Activated CD8-positive, alpha-beta memory T cell treated with anti-CD3 and anti-CD28 coated beads, Interleukin-2, amount 50 U/mL, for 24 hours (primary cell): ENCODE results near the gene ASIC5.

Experiments
- DNase-seq: peaks from one replicate; pipeline ENCODE4 v3.0.0-alpha.2; 2020; ENCODE audit errors: extremely low read depth

Gene ASIC5

DNA sequence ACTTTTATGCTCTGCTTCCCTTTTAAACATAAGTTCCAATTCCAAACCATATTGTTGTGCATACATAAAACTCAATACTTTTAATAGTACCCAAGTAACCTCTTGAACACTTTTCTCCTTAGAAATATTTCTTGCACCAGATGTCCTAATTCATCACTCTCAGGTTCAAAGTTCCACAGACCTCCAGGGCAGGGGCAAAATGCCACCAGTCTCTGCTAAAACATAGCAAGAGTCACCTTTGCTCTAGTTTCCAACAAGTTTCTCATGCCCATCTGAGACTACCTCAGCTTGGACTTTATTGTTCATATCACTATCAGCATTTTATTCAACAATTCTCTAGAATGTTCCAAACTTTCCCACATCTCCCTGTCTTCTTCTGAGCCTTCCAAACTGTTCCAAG is 13.7 kb upstream of the ASIC5 start:
- no peak for DNase-seq

DNA sequence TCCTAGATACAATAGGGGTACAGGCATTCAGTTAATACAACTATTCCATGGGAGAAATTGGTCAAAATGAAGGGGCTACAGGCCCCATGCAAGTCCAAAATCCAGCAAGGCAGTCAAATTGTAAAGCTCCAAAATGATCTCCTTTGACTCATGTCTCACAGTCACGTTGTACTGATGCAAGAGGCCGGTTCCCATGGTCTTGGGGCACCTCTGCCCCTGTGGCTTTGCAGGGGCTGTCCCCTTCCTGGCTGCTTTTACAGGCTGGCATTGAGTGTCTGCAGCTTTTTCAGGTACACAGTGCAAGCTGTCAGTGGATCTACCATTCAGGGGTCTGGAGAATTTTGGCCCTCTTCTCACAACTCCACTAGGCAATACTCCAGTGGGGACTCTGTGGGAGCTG is 12.5 kb upstream of the ASIC5 start:
- no peak for DNase-seq

GRCh38 chr4:155877971-155878370 is 11.9 kb upstream of the ASIC5 start:
- no peak for DNase-seq

- DNase-seq: no peak
These were observed 9.8 kb upstream of the ASIC5 start for GRCh38 chr4:155875878-155876277.

GRCh38 chr4:155855897-155856296 is 10.2 kb downstream of the ASIC5 start:
- DNase-seq: no peak

- no peak for DNase-seq
These were observed 11.4 kb downstream of the ASIC5 start for GRCh38 chr4:155854582-155855226.

DNA sequence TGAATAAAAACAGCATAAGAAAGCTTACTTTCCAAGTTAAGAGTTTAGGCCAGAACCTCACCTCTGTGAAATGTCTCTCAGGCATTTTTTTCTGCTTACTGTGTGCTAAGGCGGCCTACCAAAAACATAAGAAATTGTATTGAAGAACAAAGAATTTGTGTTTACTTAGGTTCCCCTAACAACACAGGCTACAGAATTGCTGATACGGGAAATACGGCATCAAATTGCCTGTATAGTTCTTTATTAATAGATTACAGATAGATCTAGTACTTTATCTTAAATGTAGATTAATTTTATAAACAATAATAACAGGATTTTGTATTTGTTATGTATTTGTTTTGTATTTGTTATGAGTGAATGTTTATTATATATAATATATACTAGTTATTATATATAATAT is 12.9 kb downstream of the ASIC5 start:
- no peak for DNase-seq

DNA sequence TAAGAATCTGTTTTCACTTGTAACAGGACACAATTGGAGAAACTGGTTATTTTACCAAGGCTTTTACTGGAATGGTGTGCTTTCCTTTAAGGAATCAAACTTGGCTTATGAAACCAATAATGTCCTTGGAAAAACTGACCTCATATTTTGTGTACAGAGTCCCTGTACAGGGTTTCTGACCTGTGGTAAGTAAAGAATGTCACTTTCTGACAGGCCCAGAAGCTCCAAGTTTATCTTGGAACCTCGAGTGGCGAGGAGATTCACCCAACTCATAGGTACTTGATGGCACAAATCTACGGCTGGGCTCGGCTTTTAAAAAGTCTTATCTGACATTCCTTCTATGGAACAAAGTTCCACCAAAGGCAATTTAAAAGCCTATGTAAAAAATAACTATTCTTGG is 17.0 kb downstream of the ASIC5 start:
- DNase-seq: no peak

DNA sequence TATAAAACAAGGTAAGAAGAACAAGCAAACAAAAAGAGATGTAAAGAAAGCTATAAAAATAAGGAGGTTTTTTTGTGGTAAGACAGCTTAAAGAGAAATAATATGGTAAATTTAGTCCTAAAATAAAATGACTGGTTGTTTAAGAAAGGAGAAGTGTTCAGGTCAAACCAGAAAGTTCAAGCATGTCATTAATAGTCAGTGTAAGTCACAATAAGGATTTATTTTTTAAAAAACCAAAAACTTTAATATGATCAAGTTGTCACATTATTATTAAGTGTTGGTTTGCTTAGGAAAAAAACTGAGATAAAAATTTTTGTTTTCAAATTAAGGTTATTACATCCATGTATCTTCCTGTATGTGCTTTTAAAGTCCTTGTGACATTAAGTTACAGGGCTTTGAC is 19.1 kb downstream of the ASIC5 start:
- DNase-seq: no peak

DNA sequence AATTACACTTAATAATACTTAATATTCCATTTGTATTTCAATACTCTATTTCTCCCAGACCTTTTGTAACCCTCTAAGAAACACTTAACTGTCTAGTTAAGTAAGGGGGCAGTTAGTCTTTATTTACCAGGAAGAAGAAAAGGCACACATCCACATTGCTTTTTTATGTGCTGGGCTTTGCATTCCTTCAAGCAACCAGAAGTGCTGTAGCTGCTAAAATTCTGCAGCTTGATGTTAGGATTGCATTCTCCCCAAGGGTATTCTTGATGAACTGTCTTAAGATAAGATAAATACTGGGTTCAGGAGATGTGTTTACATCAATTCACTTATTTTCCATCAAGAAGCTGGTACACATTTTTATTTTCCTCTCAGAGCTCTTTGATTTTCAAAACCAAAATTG is 24.0 kb downstream of the ASIC5 start:
- no peak for DNase-seq

DNA sequence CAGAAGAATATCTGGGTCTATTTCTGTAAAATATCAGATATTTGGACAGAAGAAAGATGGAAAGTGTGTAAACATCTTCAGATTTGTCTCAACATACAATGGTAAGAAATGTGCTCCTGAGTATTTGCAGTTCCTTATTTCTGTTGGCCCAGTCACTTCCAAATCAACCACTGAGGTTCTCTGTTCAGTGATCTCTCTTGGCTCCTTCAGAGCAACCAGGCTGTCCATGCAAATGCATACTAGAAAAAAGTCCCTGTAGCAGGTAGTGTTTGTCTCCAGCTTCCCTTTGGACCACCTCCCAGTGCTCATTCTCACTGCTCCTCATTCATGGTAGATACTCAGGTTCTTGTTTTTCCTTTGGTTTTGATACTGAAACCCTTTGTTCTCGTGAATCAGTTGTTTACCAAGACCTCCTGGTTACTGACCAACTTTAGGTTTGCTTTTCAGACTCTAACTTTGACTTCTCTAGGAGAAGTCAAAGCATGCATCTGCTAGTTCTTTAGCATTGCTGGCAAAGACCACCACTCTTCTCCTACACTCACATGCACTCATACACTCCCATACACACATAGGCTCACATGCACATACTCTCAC is 28.8 kb downstream of the ASIC5 start:
- no peak for DNase-seq

DNA sequence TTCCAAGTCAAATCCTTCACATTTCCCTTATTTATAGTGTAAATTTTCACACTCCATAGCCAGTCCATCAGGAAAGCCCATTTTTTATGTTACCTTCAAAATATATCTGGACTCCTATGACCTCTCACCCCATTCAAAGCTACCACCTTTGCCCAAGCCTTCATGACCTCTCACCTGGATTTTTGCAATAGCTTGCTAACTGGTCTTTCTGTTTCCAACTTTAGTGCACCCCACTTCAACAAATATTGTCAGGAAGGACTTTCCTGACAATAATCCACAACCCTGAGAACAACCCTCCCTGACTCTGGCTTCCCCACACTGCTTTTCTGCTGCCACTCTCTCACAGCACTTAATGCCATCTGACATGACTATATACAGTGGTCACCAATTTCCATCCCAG is 33.4 kb downstream of the ASIC5 start:
- no peak for DNase-seq

DNA sequence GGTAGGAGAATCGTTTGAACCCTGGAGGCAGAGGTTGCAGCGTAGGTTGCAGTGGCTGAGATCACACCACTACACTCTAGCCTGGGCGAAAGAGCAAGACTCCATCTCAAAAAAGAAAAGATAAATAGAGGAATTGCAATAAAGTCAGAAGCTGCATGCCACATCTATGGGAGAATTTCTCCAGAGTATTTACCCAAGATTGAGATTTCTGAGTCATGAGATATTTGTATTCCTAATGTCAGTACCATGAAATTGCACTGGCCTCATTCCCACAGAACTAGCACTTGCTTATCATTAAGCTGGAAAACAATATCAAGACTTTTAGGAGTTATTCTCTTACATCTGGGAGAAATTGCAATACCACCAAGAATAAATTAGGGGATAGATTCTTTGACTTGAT is 37.4 kb downstream of the ASIC5 start:
- DNase-seq: no peak

DNA sequence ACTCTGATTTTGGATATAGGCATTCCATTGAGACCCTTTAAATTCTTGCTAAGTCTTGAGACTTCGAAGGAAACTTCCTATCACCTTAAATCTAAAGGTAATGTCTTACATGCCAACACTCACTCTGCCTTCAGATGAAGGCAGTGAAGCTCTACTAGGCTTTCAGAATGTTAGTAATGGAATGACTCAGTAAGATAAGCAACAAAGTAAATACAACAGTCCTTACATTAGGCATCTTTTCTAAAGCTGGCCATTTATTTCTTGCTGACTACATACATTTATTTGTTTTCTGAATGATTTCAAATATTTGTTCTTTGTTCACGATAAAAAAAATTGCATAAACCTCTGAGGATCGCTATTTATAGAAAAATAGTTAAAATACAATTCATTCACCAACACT is 43.5 kb downstream of the ASIC5 start:
- no peak for DNase-seq

GRCh38 chr4:155820887-155821518 is 45.1 kb downstream of the ASIC5 start:
- DNase-seq: no peak

- no peak for DNase-seq
These were observed 47.0 kb downstream of the ASIC5 start for GRCh38 chr4:155819066-155819465.

DNA sequence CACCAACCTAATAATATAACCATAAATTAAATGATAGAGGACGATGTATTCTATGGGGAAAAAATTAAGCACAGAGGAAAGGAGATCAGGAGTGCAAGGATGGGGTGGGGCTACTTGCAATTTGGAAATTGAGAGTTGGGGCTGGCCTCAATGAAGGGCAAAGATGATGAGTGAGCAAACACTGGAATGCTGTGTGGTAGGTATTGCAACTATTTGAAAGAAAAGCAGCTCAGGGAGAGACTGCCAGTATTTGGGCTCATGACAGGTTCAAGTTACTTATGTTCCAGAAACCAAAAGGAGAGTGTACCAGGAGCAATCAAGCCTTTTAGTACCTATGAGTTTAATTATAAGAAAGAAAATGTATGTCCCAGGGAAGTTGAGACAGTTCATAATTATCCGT is 47.4 kb downstream of the ASIC5 start:
- no peak for DNase-seq

DNA sequence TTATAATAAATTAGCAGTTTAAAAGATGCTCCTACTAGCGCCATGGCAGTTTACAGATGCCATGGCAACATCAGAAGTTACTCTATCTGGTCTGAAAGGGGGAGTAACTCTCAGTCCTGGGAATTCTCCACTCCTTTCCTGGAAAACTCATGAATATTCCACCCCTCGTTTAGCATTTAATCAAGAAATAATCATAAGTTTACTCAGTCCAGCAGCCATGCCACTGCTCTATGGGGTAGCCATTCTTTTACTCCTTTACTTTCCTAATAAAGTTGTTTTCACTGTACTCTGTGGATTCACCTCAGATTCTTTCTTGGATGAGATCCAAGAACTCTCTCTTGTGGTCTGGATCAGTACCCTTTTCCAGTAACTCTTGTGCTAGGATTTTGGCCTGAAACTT is 55.0 kb downstream of the ASIC5 start:
- DNase-seq: no peak

- DNase-seq: no peak
These were observed 56.2 kb downstream of the ASIC5 start for GRCh38 chr4:155809835-155810234.

GRCh38 chr4:155807021-155807420 is 59.1 kb downstream of the ASIC5 start:
- no peak for DNase-seq

DNA sequence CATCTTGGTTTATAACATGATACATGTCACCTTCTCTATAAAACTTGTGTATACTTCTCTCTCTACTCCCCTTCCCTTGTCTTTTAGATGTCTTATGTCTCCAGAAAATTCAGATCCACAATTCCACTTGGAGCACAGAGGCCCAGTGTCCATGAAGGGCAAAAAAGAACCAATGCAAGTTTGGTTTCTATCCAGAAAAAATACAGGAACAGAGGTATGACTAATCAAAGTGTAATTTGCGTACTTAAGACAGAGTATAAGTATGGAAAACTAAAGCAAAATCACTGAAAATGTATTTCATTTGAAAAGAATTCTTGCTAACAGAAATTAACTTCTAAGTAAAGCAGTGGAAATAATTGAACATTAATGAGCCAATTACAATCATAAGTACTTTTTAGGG is 61.1 kb downstream of the ASIC5 start:
- no peak for DNase-seq

- no peak for DNase-seq
These were observed 63.7 kb downstream of the ASIC5 start for GRCh38 chr4:155802190-155802959.
